GM18498 (cell line): ENCODE data around the gene ADAM8.
A peak's percentile ranks its signal among the peaks of the same experiment; 100 is the strongest.

Experiments used
- ATAC-seq: cut with Tn5 transposase; IDR thresholded peaks from one replicate; pipeline ENCODE4 v1.9.1; 2021; ENCODE audit warnings: mild to moderate bottlenecking, moderate library complexity; ENCODE audit not compliant: unreplicated experiment

Gene ADAM8

DNA sequence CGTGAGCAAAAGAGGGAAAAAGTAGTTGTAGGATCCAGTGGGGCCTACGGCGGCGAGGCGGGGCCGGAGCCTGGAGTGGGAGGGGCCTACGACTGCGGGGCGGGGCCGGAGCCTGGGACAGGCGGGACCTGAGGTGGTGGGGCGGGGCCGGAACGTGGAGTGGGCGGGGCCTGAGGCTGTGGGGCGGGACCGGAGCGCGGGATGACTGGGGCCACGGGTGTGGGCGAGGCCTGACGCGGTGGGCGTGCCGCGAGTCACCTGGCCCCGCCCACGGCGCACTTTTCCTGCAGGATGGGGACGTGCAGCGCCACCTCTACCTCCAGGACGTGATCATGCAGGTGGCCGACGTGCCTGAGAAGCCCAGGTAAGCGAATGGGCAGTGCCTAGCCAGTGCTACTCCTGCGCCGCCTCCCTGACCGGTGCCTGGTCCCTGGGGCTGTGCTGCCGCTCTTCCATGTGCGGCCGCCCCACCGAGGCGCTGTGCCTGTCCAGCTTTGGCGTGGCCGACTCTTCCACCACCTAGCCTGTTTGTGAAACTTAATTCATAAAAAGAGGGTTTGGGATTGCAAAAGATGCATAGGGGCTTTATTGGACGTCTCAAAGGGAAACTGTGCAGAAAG is 32.5 kb upstream of the ADAM8 start:
- peak; percentile 80 for ATAC-seq

DNA sequence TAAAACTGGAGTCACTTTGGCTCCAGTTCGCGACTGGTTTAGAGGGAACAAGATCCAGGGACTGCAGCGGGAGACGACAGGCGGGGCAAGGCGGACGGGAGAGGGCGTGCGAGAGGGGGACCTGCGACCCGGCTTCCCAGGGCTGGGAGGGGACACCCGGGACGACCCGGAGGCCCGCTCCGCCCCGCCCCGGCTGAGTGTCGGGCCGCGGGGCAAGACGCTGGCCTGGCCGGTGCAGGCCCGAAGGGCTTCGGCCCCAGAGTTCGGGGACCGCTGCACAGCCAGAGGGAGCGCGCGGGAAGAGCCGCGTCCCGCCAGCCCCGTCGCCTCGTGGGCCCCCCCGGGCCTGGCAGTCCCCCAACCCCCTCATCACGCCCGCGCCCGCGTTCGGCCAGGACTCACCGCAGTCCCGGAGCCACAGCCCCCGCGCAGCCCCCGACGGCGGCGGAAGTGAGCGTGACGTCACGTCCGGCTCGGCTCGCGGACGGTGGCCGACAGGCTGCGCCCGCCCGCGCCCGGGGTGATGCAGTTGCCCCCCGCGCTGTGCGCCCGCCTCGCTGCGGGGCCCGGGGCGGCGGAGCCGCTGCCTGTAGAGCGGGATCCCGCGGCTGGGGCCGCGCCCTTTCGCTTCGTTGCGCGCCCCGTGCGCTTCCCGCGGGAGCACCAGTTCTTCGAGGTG is 31.9 kb upstream of the ADAM8 start, which contains the start of the genes TUBGCP2 and ZNF511:
Gene TUBGCP2, minus strand, starts transcription at position 452 of the 679 bp plus-strand sequence. CDS start 5,931 bp downstream, outside the sequence.
Gene ZNF511, plus strand, starts transcription at position 494 of the 679 bp plus-strand sequence. Its CDS starts 30 bp downstream, at position 524.
- ATAC-seq: peak; percentile 83

DNA sequence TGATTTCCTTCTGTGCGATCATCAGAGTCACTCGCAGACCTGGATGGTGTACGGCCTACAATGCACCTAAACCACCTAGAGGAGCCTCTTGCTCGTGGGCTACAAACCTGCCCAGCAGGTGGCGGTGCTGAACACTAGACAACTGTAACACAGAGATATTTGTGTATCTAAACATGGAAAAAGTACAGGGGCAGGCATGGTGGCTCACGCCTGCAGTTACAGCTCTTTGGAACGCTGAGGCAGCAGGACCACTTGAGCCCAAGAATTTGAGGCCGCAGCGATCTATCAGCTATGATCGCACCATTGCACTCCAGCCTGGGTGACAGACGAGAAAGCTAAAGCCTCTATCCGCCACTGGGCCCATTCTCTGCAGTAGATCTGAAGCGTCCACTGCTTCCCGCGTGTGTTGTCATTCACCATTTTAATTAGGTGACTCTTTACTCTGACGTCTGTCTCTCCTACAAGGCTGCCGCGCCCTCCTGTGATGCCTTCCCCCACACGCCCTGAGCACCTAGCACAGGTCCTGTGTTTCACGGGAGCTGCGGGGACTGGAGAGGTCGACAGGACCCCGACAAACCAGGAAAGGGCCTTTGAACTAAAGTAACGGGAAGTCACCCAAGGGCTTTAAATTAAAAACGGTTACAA is 31.2 kb upstream of the ADAM8 start:
- peak; percentile 34 for ATAC-seq

DNA sequence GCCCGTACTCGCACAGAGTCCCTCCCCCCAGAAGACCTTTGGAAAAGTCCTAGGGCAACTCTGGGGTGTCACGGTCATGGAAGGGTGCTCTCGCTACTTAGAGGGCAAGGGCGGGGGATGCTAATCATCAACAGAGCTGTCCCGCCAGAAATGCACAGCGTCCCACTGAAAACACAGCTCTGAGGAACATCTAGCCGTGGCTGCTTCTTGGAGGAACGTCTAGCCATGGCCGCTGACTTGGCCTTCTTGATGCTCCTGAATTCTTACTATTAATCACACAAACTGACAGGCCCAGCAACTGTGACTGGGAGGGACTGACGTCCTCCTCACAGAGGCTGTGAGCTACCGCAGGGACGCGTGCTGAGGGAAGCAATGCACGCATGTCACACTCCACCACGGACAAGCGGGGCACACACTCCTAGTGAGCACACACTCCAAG is 30.3 kb upstream of the ADAM8 start:
- no peak for ATAC-seq

DNA sequence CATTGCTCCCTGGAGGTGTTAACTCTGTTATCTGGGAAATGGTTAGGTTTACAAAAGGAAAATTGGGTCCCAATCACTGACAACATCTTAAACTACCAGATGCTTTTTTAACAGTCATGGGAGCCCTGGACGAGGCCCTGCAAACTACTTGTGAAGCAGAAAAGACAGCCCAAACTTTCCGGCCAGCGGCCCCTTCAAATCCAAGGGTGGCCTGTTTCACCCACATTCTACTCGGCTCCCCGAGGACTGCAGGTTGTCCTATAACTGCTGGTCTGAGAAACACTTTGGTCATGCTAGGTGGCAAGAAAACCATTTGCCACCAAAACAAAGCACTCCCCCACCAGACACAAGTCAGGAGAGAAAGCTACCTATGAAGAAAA is 29.4 kb upstream of the ADAM8 start:
- no peak for ATAC-seq

DNA sequence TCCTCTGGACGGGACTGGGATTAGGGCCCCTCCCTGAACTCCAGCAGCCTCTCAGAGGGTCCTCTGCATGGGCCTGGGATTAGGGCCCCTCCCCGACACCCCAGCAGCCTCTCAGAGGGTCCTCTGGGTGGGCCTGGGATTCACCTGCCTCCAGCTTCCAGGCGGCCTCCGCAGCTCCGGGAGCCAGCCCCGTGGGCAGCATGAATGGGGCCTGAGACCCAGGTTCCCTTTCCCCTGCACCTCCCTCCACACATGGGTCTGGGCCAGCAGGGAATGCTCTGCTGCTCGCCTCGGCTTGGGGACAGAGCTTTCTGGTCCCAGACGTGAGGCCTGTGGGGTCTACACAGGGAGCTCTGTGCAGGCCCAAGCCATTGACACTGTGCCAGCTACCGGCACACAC is 26.5 kb upstream of the ADAM8 start:
- ATAC-seq: no peak

DNA sequence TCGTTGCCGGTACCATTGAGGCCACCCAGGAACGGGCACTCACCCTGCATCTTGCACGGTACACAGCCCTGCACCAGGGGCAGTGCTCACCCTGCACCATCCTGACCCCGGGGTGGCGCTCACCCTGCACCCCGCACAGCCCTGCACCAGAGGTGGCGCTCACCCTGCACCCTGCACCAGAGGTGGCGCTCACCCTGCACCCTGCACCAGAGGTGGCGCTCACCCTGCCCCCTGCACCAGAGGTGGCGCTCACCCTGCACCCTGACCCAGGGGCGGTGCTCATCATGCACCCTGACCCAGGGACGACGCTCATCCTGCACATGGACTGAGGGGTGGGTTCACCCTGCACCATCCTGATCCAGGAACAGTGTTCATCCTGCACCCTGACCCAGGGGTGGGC is 25.6 kb upstream of the ADAM8 start:
- ATAC-seq: no peak

DNA sequence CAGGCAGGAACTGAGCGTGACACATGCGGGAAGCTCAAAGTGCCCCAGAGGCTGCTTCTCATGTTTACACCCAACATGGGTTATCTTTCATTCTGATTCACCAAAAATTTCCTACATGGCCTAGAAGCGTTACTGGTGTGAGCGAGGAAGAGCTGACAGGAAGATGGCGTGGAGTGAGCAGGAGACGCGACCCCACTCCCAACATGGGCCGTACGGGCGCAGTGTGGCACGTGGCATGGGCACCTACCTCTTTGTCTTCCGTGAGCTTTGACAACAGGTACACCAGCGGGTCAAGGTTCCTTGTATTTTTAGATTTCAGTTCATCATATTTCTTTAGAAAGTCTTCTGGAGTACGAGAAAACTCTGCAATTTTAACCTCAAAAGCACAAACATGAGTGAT is 23.1 kb upstream of the ADAM8 start:
- no peak for ATAC-seq

DNA sequence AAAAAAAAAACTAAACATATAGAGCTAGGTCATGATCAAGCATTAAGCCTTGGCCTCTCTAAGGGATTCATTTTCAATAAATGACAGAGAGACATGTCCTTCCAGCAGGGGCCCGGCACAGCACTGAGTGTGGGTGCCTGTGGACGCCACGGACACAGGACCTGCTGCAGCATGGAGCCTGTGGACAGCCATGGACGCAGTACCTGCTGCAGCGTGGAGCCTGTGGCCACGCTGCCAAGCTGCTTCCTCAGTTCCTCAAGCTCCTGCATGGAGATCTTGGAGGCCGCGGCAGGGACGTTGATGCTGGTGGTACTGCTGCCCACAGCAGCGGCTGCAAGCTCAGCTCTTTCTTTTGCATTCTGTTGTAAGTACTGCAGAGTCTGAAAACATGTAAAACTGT is 22.6 kb upstream of the ADAM8 start:
- ATAC-seq: no peak

DNA sequence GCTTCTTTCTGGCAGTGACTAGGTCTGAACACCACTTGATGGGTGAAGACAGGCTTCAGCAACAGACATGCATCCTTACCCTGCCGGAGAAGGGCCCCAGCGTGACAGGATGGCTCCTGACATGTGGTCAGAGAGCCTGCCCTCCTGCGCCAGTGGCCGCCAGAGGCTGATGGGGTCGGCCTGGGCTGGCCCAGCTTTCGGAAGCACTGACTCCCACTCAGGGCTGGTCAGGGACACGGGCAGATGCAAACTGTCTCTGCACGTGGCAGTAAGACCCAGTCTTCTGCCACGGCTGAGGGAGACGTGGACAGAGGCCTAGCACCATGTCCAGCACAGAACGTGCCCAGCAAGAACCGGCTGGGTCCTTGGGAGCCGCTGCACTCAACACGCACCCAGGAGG is 21.8 kb upstream of the ADAM8 start:
- ATAC-seq: no peak

DNA sequence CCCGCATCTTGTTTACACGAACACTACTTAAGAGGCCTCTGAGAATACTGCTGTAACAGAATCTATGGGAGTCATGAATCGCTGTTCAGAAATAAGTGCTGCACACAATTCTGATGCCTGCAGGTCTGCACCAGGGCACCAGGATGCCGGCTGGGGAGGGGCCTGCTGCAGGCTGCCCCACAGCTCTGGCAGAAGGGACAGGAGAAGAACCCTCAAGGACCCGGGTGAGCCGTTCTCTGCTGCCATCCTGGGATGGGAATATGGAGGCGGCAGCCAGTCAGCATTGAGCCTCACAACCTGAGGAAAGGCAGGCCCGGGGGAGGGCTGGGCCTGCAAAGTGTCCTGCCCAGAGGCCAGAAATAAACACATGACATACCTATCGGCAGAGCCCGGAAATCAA is 20.8 kb upstream of the ADAM8 start:
- ATAC-seq: no peak

DNA sequence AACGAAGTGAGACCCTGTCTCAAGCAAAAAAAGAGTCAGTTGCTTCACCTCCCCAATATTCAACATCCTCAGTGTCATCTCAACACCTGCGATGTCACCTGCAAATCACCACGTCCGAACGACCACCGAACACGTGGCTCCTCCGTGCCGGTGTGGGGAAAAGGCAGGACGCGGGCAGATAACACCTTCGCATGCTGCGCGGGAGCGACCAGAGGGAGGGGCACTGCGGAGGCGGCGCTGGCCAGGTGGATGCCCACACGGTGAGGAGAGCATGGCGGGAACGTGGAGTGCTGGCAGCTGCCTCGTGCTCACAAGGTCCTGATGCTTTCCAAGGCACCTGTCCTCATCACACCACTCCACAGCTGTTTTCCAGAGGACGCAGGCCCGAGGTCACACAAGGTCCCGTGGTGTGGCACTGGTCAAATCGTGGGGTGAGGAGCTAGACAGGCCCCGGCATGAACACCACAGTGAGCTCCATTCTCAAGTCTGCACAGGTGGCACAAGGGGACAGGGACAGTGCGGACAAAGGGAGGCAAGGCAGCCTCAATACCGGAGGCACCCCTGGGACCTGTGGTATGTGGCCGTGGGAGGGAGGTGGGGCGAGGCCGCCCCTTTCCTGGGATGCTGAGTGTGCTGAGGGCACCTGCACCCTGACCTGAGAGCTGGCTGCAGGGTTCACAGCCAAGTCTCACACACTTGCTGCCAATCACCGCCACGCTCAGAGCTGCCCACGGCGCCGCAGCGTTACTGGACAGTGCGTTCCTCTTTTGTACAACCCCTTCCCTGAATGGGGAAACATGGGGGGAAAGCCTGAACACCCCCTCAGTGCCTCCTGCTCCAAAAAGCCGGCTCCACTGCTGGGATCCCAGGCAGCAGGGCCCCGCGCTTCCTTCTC is 19.0 kb upstream of the ADAM8 start:
- ATAC-seq: no peak

DNA sequence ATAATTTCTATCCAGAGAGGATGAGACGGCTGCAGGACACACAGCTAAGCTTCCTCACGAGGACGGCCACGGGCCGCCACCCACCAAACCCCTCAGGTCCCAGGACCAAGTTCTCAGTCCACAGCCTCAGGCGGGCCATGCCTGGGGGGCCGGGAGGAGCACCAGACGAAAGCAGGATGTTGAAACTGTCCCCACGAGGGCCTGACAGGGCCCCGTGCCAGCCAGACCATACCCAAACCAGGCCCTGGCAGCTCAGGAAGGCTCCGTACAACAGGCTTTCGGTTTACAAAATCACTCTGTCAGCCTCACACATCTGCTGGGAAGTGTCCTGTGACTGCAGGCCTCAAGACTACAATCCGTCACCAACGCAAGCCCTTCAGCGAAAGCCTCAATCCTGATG is 17.5 kb upstream of the ADAM8 start:
- ATAC-seq: no peak

DNA sequence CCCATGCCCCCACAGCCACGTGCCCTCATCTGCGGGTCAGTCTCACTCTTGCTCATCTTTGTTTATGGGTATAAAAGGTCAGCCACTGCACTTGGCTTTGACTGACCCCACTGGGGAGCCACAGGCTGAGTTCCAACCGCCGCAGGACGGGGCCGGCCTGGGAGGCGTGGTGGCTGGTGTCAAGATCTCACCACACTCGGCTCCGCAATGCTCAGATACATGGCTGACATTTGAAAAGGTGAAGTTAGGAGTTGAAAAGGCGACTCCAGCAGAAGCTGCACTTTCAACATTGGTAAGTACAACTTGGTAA is 17.1 kb upstream of the ADAM8 start:
- no peak for ATAC-seq

DNA sequence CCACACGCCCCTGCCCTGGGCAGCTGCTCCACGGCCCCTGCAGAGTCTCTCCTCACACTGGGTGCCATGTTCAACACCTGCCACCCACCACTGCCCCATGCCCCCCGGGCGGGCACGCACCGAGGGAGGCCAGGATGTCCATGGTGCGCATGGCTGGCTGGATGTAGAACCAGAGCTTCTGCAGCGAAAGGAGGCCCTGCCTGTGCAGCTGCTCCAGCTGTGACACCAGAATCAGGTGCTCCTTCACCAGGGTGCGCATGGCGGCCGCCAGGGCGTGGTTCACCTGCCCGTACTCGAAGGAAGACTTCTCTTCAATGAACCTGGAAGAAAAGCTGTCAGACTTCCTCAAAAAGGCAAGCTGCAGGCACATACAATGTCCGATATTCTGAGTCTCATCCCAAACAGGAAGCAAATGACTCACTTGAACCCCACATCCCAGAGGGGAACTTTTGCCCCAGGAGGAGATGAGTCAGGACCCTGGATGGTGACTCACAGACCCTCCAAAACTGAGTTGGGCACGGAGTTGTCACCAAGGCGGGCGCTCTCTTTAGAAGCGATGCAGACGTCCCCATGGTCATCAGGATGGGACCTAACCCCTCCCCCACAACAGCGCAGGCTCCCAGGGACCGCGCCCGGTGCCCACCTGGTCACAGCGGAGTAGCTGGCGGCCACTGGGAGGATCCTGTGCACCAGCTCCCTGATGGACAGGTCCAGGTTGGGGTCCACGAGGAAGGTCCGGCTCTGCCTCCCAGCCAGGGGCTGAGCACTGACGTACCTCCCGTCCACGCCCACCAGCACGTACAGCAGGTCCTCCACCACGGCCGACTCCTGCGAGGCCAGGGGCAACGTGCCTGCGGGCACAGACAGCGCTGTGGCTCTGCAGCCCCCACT is 16.5 kb upstream of the ADAM8 start:
- no peak for ATAC-seq

DNA sequence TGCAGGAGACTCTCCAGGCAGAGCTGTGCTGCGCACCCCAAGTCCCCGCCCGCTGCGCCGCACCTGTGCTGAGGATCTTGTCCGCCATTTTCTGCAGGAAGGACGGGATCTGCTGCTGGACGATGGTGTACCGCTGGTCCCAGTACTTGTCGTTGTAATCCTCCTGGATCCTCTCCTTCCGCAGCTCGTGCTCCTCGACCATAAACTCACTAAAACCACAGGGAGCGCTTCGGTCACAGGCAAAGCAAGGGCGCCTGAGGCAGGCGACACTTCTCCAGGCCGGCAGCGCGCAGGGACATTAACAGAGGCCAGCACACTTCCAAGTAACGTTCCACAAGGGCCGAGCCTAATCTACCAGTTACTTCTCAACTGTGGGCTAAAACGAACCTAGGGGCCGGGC is 13.1 kb upstream of the ADAM8 start:
- ATAC-seq: no peak

DNA sequence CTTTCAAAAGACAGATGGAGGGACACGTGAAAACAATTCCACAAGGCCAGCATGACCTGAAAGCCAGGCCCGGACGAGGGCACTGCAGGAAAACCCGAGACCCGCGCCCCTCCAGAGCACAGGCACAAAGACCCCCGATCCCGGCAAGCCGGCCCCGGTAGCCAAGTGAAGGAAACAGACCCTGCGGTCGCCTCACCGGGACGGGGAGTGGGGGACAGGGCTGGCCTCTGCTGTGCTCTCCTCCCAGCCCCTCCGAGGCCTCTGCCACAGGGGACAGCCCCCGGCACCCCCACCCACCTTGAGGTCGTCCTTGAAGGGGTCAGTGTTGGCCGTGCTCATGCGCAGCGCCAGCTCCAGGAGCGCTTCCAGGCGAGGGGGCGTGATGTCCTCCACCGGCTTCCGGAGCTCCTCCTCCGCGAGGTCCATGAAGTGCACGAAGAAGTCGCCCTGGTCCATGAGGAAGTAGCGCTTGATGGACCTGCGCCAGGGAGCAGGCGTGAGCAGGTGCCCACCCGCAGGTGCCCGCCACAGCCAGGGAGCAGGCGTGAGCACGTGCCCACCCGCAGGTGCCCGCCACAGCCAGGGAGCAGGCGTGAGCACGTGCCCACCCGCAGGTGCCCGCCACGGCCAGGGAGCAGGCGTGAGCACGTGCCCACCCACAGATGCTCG is 11.3 kb upstream of the ADAM8 start:
- no peak for ATAC-seq

DNA sequence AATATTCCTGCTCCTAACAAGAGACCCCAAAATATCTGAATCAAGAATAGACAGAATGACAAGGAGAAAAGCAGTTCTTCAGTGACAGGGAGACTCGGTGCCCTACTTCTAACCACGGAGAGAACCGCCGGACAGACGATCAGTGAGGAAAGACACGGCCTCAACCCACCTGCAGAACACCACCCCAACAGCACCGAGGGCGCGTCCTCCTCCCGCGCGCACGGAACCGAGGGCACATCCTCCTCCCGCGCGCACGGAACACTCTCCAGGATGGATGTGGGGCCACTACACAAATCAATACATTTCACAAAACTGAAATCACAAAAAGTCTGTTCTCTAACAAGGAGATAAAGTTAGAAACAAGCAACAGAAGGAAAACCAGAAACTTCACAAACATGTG is 9.7 kb upstream of the ADAM8 start:
- ATAC-seq: no peak

DNA sequence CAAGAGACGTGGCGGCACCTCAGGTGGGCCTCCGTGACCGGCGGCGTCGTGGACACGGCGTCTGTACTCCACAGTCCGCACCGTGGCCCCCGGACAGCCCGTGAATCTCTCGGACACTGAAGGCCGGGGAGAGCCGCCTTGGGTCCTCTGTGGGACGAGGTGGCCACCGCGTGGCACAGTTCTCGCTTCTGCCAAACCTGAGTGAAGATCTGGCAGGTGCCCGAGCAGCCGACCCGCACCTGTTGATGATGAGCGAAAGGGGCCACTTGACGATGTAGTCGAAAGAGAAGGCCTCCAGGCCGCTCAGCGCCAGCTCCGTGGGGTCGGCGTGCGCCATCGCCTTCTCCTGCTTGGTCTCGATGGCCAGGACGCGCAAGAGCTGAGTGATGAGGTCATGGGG is 8.5 kb upstream of the ADAM8 start:
- ATAC-seq: no peak

DNA sequence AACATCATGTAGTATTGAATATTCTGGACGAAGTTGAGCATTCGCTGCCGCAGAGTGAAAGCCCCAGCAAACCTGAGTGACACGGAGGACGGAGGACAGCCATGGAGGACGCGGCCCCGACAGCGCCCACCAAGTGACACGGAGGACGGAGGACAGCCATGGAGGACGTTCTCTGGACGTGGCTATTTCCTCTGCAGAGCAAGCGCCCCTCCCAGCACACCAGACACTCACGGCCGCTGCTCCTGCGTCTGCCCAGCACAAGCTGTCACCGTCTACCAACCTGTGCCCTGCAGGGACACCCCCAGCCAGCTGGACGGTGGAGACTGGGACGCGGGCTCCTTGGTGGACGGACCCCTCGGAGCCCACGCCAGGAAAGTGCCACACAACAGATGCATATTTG is 7.3 kb upstream of the ADAM8 start:
- ATAC-seq: no peak
